NCI-H2107 treated with DMSO at 0.1 percent for 48 hours (cell line): ENCODE data around the gene KRT1.
A peak's percentile ranks its signal among the peaks of the same experiment; 100 is the strongest.

Experiments
- DNase-seq: peaks from one replicate; lab custom pipeline; 2025; ENCODE audit not compliant: unreplicated experiment; lab: John Stamatoyannopoulos, UW

The KRT1 gene

DNA sequence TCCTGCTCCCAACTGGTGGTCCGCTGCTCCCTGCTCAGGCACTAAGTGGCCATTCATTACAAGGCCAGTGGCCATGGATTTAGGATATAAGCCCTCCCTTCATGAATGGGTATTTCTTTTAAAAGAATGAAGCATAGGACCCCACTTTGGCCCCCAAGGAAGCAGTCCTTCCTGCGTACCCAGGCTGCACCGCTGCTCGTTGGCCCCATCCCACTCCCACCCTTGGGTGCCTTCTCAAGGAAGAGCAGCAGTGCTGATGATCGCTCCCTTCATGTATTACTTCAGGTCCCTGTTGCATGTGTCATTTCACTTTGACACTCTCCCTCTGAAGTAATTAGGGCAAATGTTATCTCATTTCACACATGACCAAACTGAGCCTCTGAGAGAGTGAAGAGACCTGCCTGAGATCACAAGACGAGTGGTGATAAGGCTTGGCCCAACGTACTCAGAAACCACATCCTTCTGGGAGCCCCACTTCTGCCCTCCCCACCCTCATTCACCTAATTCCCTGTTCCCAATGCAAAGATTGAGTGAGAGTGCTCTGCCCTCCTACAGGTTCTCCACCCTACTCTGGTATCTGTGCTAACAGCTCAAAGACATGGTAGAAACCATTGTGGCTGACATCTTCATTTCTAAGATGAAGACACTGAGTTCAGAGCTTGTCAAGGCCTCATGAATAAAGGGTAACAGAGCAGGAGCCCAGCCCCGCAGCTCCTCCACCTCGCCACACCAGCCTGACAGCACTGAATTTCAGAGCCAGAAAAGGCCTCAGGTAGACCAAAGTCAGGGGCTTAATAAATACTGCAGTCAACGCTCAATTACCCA lies 17.9 kb downstream of the KRT1 start:
- no peak for DNase-seq

DNA sequence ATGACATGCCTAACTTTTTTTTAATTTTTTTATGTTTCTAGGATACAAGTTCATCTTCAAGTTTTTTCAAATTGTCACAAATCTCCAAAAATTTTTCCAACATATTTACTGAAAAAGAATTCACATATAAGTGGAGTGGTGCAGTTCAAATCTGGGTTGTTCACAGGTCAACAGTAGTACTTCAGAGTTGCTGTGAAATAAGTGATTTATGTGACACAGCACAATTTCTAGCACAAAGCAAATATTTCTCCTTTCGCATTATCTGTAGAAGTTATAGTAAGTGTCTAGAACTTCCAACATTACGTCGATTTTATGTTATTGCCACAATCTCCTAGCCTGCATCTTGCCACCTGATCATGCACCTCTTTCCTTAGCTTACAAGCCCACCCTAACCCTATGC lies 18.5 kb downstream of the KRT1 start:
- DNase-seq, result no peak

DNA sequence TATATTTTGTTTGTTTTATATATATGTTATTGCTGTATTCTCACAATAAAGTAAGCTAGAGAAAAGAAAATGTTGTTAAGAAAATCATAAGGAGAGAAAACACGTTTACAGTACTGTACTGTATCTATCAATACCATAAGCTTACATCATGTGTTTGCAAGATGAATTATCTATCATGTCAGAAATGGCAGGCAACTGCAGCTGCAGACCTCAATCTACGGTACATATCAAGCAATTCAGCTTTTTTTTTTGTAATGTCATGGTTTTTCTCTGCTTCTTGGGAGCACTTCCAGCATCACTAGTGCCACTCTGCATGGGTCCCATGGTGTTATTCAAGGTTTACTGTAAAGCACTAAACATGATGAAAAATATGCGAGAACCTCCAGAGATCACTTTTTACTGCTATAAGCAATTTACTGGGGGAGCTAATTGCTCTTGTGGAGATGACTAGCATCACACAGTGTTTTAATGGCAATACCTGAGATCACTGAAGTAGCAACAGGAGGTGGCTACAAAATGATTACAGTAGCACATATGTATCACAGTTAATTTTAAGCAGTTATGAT lies 19.2 kb downstream of the KRT1 start:
- DNase-seq, result no peak

DNA sequence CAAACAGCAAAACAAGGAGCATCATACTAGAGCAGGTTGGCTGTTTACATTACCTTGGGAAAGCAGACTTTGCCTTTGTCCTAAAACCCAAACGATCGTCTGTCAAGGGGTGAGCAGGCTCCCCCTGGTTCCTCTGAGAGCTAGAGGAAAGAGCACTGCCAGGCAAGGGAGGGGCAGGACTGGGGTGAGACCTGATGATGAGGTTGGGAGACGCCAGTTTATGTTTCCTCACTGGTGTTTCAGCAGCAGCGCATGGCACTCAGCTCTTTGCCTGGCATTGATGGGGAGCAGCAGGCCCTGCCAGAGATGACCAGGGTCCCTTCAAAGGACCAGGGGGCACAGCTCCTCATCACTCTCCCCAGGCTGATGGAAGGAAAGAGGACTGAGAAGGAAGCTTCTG lies 20.3 kb downstream of the KRT1 start:
- peak; percentile 79 for DNase-seq

DNA sequence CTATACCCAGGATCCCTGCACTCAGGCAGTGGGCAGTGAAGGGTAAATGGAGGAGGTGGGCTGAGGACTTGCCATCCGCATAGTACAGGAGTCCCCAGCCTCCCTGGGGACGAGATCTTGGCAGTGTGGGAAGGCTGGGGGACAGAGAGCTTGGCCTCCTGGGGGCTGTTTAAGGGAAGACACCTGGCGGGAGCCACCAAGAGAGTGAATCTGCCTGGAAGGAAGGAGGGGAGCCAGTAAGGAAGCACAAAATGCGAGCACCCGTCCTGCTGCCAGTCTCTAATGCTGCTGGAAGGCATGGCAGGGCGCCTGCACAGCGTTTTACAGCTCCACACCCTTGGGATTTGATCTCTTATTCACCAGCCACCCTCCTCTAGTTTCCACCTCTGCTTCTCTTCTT lies 20.8 kb downstream of the KRT1 start:
- DNase-seq, result peak; percentile 79

DNA sequence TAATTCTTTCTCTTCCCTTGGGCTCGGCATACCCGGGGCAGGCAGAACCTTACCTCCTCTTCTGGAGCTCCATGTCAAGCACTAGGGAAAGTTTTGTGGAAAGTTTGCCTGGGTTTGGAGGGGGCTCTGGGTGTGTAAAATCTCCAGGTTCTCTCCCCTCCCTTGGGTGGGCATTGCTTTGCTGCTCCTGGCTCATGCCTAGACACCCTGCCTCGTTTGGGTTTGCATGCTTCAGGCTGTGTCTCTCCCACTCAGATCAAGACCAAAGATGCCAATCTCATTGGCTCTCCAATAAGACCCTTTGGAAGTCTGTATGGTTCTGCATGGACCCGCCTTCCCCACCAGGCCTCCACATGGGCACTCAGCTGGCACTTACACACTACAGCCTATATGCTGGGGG lies 22.0 kb downstream of the KRT1 start:
- no peak for DNase-seq

DNA sequence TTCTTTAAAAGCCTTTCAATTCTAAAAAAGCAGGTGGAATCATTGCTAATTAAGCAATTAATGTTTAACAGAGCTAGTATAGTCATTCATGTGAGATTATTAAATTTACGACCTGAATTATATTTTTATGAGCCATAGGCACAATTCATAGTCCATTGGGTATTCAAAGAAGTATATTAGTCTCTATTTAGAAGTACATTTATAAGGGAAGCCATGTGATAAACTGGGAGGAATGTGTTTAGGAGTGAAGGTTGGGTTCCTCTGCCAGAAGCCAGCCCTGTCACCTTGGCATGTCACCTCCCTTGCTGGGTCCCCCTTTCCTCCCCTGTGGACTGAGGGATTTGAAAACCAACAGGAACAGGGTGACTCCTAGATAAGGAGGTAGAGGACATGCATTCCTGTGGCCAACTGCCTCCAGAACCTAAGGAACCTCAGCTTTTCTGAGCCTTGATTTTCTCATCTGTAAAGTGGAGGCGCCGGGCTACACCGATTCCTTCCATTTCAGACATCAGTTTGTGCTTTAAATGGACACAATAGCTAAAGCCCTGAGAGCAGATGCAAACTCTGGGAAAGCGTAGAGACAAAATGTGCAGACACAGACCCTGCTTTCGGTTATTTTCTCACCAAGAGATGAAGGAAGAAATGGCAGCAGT lies 22.8 kb downstream of the KRT1 start:
- no peak for DNase-seq

DNA sequence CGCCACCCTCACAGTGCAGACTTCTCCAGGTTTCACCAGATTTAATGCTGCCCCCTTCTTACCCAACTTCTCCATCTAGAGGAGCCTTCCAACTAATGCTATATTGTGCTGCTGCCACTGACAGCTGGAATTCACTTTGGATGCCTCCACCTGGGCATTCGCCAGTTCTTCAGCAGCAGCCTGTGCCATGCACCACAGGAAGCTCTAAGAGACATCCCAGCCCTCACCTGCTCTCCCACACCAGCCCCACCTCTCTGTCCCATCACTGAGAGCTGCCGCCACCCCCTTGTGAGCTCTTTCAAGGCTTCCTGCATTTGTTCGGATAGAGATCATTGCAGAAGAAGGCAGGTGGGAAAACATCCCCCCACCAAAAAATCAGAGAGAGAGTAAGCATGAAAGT lies 23.6 kb downstream of the KRT1 start:
- DNase-seq, result no peak

DNA sequence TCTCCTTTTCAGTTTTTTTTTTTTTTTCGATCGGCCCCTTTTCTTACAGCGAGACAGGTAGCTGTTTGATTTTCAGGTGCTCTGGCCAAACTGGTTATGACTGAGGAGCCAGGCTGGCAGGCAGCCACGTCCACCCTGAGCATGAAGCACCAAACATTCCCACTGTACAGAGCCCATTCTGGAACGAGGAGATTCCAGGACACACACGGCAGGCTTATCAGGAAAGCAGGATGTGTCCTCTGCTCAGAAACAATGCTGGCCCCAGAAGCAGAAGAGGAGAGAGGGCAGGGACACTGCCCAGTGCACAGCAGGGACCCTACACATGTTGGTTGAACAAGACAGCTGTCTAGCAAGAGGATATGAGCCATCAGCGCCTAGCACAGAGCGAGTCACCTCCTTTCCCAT lies 24.5 kb downstream of the KRT1 start:
- no peak for DNase-seq

DNA sequence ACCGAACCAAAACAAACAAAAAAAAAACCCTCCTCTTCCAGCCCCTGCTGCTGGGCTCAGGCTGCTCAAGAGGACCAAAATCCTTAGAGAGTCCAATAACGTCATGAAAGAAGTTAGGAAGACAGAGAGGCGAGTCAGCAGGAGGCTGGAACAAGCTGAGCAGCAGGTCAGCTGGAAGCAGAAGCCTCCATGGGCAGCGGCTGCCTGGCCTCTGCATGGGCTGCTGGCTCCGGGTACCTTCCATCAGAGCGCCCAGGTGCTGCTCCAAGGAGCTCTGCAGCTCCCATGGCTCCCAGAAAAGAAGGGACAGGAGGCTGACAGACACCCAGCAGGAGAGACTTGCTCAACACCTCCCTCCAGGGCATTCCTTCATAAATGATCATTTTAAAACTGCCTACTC lies 25.0 kb downstream of the KRT1 start:
- DNase-seq, result no peak

DNA sequence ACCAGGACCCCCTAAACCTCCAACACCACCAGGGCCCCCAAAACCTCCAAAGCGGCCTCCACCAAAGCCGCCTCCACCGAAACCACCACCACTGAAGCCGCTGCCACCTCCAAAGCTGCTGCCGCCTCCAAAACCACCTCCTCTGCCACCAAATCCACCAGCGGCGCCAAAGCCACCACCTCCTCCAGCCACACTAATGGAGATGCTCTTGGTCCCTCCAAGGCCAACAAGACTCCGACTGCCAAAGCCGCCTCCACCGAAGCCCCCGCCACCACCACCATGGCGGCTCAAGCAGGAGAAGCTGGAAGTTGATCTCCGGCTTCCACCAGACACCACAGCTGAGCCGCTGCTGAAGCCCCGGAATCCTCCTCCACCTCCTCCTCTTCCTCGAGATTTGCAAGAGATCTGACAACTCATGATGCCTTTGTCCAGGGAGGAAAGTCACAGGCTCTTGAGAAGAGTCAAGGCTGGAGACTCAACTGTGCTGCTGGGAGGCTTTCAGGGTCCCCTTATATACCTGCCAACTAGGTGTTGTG lies 28.4 kb downstream of the KRT1 start, which contains the start of gene KRT2:
Gene KRT2, minus strand, starts transcription at position 486 of the 536 bp plus-strand sequence. Its CDS starts 69 bp downstream, at position 417.
- no peak for DNase-seq

DNA sequence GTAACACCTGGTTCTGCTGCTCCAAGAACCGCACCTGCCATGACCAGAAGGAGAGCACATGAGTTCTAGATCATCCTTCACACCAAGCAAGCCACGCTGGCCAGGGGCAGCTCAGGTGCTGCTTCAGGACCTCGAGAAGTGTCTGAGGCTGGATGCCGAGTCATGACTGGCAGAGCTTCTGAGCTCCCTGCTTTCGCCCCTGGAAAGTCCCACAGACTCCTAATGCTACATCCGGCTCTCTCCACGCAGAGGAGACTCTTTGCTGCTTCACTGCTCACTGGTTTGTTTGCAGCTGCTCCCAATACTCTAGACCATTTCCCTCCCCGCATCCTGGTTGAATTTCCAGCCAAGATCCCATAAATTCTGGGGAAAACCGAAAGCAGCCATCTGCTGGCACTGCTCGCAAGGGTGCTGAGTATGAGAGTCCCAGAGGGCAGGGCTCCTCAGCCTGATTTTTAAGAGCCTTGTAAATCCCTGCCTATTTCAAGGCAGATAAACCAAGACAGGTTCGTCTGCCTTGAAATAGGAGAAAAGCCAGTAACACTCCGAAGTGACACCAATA lies 29.6 kb downstream of the KRT1 start:
- no peak for DNase-seq

DNA sequence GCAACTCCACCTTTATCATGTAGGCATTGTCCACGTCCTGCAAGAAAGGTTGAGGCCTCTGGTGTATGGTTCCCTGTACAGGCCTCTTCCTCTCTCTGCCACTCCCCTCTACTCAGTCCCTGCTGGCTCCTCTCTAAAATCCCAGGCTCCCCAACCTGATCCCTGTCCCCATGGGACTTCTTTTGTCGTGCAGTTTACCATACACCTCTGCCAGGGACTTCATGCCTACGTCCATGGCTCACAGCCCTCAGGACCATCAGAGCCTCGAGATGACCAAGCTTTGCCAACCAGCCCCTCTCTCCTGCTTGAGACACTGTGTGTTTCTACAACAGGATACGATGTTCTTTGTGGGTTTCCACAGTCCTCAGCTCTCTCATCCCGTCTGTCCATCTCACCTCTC lies 31.1 kb downstream of the KRT1 start:
- DNase-seq, result no peak

DNA sequence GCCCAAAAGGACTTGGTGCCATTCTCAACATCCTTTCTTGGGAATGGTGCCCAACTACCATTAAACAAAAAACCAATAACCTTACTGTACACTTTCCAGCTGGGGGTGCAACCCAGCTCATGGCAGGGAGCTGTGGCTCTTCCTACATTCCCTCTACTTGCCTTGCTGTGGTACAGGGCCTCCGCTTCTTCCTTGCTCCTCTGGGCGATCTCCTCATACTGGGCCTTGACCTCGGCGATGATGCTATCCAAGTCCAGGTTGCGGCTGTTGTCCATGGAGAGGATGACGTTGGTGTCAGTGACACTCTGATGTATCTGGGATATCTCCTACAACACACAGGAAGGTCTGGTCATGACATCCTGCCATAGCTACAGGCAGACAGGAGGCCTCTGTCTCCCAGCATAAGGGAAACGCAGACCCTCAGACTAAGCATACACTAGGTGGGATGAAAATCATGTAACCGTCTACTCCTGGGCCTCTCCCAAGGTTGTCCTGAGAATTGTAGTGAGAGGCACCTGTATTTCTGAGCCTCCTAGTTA lies 32.1 kb downstream of the KRT1 start:
- DNase-seq, result no peak

DNA sequence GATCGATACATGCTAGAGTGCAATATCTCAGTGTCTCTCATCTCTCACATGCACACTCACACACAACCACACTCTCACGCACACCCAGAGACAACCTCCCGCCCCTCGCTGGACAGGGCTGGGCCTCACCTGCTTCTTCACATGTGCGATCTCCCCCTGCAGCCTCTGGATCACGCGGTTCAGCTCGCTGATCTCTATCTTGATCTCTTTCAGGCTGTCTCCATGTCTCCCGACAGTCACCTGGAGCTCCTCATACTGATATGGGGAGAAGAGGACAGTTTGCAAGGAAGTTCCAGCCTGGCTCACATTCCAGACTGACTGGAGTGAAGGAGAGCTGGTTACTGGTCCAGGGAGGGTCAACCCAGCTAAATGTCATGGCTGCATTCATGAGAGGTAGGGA lies 32.6 kb downstream of the KRT1 start:
- DNase-seq, result no peak

DNA sequence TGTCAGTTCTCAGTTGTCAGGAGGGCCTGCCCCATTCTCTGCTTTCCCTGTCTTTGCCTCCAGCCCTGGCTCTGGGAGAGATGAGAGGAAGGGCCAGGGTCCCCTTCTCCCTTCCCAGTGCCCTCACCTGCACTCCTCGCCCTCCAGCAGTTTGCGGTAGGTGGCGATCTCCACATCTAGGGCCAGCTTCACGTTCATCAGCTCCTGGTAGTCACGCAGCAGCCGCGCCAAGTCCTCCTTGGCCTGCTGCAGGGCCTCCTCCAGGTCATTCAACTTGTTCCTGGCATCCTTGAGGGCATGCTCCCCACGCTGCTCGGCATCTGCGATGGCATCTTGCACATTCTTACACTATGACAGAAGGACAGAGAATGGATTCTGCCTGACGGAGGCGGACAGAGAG lies 33.6 kb downstream of the KRT1 start:
- no peak for DNase-seq

DNA sequence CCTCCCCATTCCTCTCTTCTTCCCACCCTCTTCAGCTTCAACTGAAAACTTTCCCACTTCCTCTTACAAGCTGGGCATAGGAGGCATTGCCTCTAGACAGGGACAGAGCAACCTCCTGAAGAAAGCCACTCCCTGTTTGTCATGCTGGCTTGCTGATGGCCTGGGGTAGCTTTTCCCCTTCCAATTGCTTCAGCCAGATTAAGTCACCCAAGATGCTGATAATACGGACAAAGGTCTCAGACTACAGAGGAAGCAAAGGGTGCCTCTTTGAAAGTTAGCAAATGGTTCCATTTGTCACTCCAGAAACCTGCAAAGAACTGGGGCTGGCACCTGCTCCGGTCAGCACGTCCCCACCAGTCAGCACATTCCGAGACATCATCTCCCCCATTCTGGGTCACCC lies 34.2 kb downstream of the KRT1 start:
- DNase-seq, result no peak

DNA sequence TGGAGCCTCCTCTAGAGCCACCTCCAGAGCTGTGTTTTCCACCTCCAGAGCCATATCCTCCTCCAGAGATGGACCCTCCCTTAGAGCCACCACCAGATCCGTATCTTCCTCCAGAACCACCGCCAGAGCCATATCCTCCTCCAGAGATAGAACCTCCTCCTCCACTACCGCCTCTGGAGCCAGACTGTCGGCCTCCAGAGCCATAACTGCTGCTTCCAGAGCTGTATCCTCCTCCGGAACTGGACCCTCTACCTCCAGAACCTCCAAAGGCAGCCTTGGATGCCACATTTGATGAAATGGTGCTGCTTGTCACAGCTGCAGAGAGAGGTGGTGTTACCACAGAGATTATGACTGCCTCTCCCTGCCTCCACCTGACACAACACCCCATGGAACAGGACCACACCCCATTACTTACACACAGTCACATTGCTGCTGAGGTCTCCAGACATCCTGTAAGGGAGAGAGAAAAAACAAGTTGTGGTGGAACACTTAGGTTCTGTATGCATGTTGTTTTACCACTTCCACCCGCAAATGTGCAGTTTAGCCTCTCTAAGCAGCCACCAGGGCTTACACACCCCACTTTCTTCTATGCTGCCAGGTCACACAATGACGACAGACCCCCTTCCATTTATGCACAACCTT lies 35.0 kb downstream of the KRT1 start:
- DNase-seq, result no peak

DNA sequence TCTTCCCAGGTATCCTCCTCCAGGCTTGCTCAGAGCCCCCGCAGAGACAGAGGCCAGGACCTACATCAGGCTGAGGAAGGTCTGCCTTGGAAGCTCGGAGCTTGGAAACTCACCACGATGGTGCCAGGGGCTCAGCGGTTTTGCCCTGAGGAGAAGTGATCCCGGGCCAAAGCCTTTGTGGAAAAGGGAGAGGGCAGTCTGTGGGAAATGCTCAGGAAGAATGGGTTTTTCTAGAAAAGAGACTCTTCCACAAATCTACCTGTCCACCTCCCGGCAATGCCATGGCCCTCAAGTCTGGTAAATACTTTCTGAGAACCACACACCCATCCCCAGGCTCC lies 36.2 kb downstream of the KRT1 start:
- DNase-seq, result no peak

DNA sequence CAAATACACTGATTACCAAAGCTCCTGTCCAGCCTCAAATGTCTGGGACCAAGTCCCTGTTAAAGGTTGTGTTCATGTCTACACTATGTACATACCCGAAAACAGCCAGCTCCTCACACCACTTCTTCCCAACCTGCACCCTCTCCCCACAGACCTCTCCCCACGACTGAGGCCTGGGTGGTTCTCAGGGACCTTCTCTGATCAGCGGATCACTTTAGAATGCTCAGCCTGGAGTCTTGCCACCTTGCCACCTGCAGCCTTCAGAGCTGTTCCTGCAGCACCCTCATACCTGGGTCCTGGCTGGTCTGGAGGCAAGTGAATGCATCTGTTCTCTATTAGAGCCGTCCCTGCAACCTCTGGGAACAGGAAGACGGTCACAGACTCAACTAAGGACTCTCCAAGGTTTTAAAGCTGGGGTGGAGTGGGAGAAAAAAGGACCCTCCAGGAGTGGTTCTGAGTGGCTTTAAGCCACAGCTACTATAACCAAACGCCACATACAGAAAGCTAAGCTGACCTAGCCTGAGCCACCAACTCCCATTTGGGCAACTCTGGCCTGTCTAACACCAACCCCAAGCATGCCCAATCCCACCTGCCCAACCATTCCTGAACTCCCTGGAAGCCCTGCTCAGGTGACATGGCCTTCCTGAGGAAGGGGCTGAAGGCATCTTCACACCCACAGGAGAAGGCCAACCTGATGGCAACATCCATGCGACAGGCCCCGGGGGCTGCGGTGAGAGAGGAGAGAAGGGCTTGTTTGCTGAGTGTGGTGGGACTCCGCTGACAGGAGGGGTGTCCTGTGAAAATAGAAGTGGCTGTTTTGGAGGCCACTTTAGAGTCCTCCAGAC lies 36.8 kb downstream of the KRT1 start:
- DNase-seq, result no peak
